Omental fat pad (tissue), 4 donors: ENCODE measurements around the gene SULT6B1. TPM values are rescaled to one million over a fixed set of nuclear protein-coding genes. Genes with fewer than 3 reads are reported as not detected.
"Not testable (repeated sequence)": the region's sequence is repeated elsewhere in the genome, so short reads cannot be mapped to it uniquely, and the experiment has no call there.

Experiments used
- ATAC-seq: fragments of 150-250 bp; one replicate; pipeline ENCODE4 v1.9.1; 2016; ENCODE audit warnings: mild to moderate bottlenecking, moderate library complexity; ENCODE audit not compliant: low FRiP score
- DNase-seq: peaks from one replicate; pipeline ENCODE4 v3.0.0-alpha.2; 2019; ENCODE audit warnings: low spot score
- total RNA-seq, 4 donors: library from RNA; depleted of rRNA; stranded (reverse); fragments of >200 nt; gene quantifications; one replicate each; pipeline ENCODE4 v1.1.0, GENCODE V29; 2016
- TF ChIP-seq, protein P1 (sequence below), 3 donors: fragments of 450-650 bp; IDR thresholded peaks; one replicate each; pipeline ENCODE4 v1.5.1; 2016 to 2017; ENCODE audit warnings: antibody characterized with exemption in 3 of 3, mild to moderate bottlenecking in 3 of 3, moderate library complexity in 2 of 3

SULT6B1 gene
- total RNA-seq, 4 donors from 2014 or later = not detected

DNA sequence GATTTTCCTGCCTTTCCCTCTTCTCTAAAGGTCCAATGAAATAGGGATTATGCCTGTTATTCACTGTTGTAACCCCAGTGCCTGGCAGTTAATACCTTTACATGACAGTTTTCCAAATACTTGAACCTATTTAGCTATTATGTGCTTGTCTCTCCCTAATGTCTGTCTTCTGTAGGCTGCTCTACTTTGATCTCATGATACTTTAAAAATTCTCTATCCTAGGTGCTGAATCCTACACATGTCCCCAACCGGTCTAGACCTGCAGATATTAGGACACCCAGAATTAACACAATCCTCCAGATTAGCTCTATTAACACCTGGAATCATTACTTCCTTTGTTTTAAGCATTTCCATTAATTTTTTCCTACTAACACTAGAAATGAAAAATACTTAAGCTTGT lies 35.6 kb upstream of the SULT6B1 start:
- DNase-seq (no peak), ATAC-seq (no peak)
- TF ChIP-seq, protein P1, sequence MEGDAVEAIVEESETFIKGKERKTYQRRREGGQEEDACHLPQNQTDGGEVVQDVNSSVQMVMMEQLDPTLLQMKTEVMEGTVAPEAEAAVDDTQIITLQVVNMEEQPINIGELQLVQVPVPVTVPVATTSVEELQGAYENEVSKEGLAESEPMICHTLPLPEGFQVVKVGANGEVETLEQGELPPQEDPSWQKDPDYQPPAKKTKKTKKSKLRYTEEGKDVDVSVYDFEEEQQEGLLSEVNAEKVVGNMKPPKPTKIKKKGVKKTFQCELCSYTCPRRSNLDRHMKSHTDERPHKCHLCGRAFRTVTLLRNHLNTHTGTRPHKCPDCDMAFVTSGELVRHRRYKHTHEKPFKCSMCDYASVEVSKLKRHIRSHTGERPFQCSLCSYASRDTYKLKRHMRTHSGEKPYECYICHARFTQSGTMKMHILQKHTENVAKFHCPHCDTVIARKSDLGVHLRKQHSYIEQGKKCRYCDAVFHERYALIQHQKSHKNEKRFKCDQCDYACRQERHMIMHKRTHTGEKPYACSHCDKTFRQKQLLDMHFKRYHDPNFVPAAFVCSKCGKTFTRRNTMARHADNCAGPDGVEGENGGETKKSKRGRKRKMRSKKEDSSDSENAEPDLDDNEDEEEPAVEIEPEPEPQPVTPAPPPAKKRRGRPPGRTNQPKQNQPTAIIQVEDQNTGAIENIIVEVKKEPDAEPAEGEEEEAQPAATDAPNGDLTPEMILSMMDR (IDR thresholded peaks at IDR 0.05) = no peak

DNA sequence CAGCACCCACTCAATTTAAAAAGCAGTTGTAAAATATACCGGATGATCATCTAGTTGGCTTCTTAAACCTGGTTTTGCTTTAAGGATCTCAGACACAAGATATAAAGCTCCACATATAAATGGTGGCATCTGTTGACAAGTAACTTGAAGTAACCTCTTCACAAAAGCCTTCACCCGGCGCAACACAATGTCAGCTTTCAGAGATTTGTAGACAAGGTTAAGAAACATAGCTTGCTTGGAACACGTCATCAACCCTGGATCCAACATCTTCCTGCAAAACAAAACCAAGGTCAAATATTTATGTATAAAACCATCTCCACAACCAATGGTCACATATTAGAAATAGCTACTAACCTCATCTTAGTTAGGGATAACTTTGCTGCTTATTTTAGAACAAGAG lies 34.7 kb upstream of the SULT6B1 start:
- DNase-seq (no peak), ATAC-seq (no peak)
- TF ChIP-seq, protein P1 (IDR thresholded peaks at IDR 0.05) = no peak

DNA sequence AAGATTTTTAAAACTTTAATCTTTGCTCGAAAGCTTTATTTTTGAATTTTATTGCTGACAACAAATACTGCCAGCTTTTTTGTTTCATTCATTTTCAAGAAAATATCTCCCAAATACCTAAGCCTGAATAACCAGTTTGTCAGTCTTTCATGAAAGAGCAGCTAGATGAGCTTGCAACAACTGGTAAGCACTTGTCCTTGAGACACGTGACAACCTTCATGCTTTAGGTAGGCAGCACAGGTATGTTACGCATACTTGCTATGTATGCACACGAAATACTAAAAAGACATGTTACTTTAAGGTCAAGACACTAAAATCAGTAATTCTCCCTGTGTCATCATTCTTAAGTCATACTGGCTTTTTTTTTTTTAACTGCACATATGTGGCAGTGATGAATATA lies 30.6 kb upstream of the SULT6B1 start:
- ATAC-seq (no peak), DNase-seq (no peak)
- TF ChIP-seq, protein P1 (IDR thresholded peaks at IDR 0.05) = no peak

DNA sequence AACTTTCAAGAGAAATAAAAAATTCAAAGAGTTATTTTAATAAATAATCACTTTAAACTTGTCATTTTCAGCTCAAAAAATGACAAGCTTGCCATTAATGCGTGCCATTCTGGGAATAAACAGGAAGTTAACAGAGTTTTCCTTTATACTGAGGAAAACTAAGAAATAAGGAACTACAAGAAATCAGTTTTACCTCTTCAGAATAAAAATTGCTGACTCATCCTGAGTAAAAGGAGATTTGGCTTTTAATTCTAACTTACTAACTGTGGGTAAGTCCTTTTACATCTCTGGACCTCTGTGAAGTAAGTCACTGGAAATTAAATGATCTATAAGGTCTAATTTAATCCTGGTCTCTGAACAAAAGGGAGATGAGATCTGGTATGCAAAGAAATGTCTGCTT lies 26.8 kb upstream of the SULT6B1 start:
- TF ChIP-seq, protein P1 (IDR thresholded peaks at IDR 0.05) = no peak

DNA sequence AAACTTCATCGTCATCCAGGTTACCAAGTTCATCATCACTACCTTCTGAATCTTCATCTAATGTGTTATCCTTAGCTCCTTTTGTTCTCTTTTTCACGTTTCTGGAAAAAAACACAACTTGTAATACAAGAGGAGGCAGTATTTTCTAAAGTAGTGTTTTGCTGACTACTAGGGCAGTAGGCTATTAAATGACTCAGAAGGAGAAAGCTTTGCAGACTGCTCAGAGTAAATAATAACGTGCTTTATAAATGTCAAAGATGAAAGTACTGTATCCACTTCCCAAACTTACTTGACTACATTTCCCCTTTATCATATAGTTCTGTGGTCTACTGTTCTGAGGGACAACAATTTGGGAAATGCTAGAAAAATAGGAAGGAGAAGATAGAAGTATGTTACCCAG lies 23.5 kb upstream of the SULT6B1 start:
- DNase-seq (no peak), ATAC-seq (no peak)
- TF ChIP-seq, protein P1 (IDR thresholded peaks at IDR 0.05) = no peak

More for the DNA sequence above, 26.8 kb upstream of the SULT6B1 start:
- no peak for DNase-seq
- ATAC-seq = no peak

DNA sequence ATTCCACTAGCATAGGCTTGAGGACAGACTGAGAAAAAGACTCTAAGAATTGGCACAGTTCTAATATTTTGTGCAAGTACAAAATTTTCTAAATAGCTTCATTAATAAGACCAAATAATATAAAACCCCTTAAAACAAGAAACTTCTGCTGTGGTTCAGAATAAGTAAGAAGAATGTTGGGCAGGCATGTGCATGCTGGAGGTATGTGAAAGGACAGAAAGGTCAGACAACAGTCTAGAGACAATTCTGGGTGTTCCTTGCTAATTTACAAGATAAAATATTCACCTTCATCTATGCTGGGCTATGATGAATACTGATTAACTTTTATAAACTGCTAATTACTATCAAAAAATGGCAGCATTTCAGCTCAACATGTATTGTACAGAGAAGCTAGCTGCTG lies 22.7 kb upstream of the SULT6B1 start:
- no peak for ATAC-seq
- no peak for DNase-seq
- TF ChIP-seq, protein P1 (IDR thresholded peaks at IDR 0.05) = no peak

DNA sequence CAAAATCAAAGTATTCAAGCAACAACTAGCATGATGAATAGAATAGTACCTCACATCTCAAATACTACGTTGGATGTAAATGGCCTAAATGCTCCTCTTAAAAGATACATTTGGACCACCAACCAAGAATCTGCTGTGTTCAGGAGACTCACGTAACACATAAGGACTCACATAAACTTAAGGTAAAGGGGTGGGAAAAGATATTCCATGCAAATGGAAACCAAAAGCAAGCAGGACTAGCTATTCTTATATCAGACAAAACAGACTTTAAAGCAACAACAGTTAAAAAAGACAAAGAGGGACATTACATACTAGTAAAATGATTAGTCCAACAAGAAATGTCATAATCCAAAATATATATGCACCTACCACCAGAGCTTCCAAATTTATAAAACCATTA lies 18.3 kb upstream of the SULT6B1 start:
- not testable (repeated sequence) for DNase-seq, ATAC-seq
